ENCODE measurements around the gene MICAL2. TPM values are rescaled to one million over a fixed set of nuclear protein-coding genes. Genes with fewer than 3 reads are reported as not detected.

MICAL2 gene
- total RNA-seq, 1 donor from 2014 or later = 406 TPM

DNA sequence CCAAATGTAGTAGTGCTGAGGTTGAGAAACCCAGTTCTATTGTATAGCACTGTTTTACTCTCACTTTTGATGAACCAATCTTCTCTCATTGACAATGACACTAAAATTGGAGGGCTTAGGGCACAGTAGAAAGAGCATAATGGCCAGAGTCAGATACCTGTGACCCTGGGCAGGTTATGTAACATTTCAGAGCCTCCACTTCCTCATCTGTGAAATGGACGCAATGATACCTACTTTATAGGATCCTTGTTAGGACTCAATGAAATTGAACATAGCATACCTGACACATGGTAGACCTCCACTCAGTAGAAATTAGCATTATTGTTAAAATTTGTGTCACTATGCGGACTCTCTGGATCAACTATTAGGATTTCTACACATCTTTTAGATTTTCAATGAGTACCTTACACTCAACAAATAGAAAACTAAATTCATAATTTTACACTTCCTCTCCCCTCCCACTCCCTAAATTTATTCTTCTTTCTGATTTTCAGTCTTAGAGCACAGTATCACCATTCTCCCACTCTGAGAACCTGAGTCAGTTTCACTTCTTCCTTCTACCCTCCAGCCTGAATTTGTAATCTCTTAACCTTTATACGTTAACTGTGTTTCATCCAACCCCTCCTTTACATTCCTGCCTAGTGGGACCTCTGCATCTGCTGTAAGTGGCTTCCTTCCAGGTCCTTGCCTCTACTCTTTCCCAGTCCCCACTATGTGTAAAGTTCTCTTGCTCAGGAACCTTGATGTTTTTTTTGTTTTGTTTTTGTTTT is 78.3 kb downstream of the MICAL2 start:
- no peak for DNase-seq (ENCODE audit: low read depth, low spot score)

DNA sequence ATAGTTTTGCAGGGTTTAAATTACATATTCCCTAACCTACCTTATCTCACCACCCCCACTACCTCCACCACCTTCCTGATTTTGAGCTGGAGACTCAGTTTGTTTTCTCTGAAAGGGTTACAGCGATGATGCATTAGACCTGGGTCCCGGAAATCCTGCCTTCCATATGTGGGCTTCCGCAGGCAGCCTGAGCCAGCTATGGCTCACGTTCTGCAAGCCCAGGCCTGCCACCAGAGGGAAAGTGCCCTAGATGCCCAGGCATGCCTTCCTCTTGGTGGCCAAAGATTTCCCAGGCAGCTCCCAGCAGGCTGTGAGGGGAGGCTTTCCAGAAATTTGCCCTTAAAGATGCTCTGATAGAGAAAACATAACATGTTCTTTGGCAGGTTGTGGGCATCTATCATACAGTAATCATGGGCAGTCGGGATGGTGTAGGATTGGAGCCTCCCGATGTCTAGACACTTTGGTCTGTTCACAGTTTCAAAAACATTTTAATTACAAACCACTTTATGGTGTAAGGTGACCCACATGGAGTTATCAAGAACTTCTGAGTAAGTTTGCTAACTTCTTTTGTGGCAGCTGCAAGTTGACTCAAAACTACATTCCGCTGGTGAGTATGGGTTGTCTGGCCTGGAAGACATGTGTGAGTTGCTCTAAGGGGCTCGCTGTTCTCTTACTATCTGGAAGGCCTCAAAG is 79.3 kb downstream of the MICAL2 start:
- peak; percentile 26 for DNase-seq (ENCODE audit: low read depth, low spot score)

- no peak for DNase-seq (ENCODE audit: low read depth, low spot score)
These were observed 80.1 kb downstream of the MICAL2 start for GRCh38 chr11:12190511-12190910.

DNA sequence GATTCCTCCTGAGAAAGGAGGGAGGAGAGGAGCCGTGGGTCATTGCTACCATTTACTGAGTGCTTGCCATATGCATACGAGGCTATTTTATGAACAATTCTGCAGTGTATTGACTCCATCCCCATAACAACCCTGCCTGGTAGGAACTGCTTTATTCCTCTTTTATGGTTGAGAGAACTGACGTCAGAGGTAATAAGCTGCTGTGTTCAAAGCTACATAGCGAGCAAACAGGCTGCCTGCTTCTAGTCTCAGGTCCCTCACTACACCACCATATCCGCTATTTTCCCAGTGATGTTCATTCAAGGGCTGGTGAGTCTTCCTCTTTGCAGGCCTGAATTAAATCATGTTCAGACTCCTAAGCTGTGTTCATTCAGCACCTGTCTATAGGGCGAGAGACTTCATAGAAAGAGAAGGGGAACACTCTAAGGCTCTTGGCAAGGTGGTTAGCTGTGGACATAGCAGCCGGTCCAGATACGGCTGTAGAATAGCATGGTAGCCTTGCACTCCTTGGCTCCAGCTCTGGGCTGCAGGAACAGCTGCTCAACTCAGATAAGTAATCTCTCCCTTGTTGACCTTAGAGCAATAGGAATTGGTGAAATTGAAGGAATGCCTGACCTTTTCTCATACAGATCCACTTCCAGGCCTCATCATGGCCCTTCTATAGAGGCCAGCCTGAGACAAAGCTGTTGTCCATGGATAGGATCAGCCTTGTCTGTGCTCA is 82.6 kb downstream of the MICAL2 start:
- DNase-seq (ENCODE audit: low read depth, low spot score) = no peak

GRCh38 chr11:12193515-12194336 is 83.3 kb downstream of the MICAL2 start:
- DNase-seq (ENCODE audit: low read depth, low spot score) = no peak

DNA sequence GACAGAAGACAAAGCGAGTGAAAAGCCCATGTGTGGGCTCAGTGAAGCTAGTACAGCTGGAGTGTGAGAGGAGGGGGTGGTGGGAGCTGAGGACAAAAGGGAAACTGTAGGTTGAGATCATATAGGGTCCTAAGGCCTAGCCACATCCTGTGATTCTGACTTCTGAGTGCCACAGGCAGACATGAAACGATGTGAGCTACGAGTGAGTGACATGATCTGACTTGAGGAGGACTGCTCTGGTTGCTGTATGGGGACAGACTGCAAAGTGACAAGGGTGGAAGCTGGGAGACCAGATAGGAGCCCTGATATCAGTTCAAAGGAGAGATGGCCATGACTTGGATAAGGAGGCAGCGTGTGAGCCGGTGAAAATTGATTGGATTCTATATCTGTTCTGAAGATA is 85.4 kb downstream of the MICAL2 start:
- DNase-seq (ENCODE audit: low read depth, low spot score) = no peak

- no peak for DNase-seq (ENCODE audit: low read depth, low spot score)
These were observed 85.9 kb downstream of the MICAL2 start for GRCh38 chr11:12196308-12196707.

- no peak for DNase-seq (ENCODE audit: low read depth, low spot score)
These were observed 86.5 kb downstream of the MICAL2 start for GRCh38 chr11:12196872-12197271.

DNA sequence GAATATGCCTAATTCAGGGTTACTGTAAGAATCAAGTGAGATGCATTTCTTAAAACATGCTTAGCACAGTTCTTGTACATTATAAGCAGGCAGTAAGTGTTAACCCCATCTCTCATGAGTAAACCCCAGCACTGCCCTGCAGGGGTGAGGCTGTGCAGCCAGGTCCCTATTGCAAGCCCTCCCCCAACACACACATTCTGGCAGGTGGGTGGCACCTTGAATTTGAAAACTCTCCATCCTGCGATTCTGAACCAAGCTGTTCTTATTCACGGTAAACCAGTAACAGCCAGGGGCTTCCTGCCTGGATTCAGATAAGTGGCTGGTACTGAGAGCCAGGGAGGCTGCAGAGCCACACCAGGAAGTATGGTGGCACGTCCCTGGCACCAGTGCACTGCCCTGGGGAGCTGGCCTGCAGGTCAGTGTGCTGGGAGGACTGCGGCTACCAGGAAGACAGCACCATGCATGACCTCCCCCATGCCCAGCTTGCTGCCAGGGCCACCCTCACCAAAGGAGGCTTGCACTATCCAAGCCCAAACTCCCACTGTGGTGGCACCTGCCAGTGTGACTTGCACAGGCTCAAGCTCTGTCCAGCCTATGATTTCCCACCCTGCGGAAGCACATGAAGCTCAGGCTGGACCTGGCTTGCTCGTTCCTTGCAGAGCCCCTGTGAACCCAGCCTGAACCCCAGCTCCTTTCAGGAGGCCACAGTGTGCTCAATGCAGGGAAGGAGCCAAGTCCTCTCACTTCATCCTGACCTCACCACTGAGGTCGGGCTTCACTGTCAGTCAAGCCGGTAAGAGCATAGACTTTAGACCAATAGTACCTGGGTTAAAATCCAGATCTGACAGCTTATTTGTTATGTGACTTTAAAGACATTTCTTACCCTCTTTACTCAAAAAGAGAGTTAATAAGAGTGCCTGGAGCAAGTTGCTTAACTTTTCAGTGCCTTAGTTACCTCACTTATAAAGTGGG is 88.1 kb downstream of the MICAL2 start:
- DNase-seq (ENCODE audit: low read depth, low spot score) = no peak

GRCh38 chr11:12199231-12199948 is 89.0 kb downstream of the MICAL2 start:
- DNase-seq (ENCODE audit: low read depth, low spot score) = no peak

- peak; percentile 68 for DNase-seq (ENCODE audit: low read depth, low spot score)
These were observed 90.0 kb downstream of the MICAL2 start for GRCh38 chr11:12200279-12200990.

GRCh38 chr11:12200991-12201985 is 90.9 kb downstream of the MICAL2 start:
- DNase-seq (ENCODE audit: low read depth, low spot score) = peak; percentile 99

DNA sequence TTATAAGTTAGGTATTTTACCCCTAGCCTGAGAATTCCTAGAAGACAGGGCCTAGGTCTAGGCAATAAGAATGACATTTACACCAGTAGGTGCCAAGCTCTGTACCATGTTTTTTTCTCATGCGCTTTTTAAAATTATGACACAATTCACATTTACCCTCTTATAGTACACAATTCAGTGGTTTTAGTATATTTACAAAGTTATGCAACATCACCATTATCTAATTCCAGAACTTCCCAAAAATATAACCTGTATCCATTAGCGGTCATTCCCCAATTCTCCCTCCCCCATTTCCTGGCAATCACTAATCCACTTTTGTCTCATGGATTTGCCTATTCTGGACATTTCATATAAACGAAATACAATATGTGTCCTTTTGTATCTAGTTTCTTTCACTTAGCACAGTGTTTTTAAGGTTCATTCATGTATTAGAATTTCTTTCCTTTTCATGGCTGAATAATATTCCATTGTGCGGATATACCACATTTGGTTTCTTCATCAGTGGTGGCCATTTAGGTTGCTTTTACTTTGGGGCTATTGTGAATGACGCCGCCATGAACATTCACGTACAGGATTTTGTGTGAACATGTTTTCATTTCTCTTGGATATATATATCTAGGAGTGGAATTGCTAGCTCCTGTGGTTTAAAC is 92.4 kb downstream of the MICAL2 start:
- no peak for DNase-seq (ENCODE audit: low read depth, low spot score)

DNA sequence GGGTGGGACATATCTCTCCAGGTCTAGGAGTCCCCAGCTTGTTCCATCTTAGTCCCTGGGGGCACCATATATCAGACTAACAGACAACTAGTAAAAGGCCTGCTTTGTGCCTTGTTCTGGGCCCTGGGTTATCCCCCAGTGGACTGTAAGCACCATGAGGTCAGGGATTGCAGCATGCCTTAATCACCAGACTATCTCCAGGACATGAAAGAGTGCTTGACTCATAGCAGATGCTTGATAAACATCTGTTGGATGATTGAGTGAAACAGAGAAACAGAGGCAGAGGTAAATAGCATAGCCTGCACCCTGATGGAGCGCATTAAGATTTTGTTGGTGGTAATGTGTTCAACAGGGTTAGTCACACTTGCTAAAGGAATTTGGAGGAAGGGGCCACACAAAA is 94.1 kb downstream of the MICAL2 start:
- no peak for DNase-seq (ENCODE audit: low read depth, low spot score)

DNA sequence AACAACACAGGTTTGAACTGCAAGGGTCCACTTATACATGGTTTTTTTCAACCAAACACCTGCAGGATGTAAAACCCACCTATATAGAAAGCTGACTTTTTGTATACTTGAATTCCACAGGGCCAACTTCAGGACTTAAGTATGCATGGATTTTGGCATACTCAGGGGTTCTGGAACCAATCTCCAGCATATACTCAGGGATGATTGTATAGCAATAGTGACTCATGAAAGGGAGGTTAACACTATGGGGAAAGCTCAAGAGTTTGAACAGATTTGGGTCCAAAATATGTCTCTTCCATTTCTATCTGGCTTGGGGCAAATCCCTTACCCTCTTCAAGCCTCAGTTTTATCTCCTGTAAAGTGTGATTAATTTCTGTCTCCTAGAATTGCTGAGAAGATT is 94.9 kb downstream of the MICAL2 start:
- DNase-seq (ENCODE audit: low read depth, low spot score) = no peak

DNA sequence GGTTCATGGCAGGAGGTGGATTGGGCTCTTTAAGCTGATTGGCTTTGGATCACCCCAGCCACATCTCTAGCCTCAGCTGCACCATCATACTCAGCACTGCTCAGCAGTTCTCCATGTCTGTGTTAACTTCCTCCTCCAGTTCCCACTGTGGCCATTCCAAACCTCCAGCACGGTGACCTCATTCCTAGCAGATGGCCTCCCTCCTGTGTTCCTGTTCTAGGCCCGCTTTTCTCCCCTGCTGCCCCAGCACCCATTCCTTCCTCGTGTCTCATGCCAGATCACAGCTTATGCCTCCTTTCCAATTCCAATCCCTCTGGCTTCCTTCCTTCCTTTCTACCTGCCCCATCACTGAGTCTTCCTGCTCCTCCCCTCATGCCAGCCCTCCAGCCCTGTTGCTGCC is 96.1 kb downstream of the MICAL2 start:
- no peak for DNase-seq (ENCODE audit: low read depth, low spot score)
